Neuronal stem cell (in vitro differentiated cells): Measurements from ENCODE around the gene TRIM46.

Source experiments
- DNase-seq: peaks from one replicate; pipeline ENCODE4 v3.0.0-alpha.2; 2013; ENCODE audit warnings: low spot score
- H2AFZ ChIP-seq: one replicate; pipeline ENCODE4 v1.6.1; 2013; ENCODE audit warnings: mild to moderate bottlenecking, low read length, inconsistent platforms
- H2AK5ac ChIP-seq: 2 replicates; pipeline ENCODE4 v1.6.1; 2013; ENCODE audit warnings: low read depth, mild to moderate bottlenecking, inconsistent platforms, low read length, moderate library complexity, mixed read lengths
- H2BK120ac ChIP-seq: 2 replicates; pipeline ENCODE4 v1.6.1; 2013; ENCODE audit warnings: low read depth, mild to moderate bottlenecking, inconsistent platforms, low read length, moderate library complexity, mixed read lengths
- H2BK12ac ChIP-seq: one replicate; pipeline ENCODE4 v1.6.1; 2013; ENCODE audit warnings: low read length, inconsistent platforms
- H2BK15ac ChIP-seq: 2 replicates; pipeline ENCODE4 v1.6.1; 2013; ENCODE audit warnings: mild to moderate bottlenecking, low read length, inconsistent platforms, mixed read lengths
- H2BK5ac ChIP-seq: one replicate; pipeline ENCODE4 v1.6.1; 2013; ENCODE audit warnings: inconsistent platforms, mild to moderate bottlenecking, low read length, moderate library complexity
- H3K14ac ChIP-seq: one replicate; pipeline ENCODE4 v1.6.1; 2013; ENCODE audit warnings: low read length, inconsistent platforms
- H3K18ac ChIP-seq: 2 replicates; pipeline ENCODE4 v1.6.1; 2013; ENCODE audit warnings: low read length, inconsistent platforms
- H3K23ac ChIP-seq: 2 replicates; pipeline ENCODE4 v1.6.1; 2013; ENCODE audit warnings: low read depth, mild to moderate bottlenecking, mixed read lengths, low read length, inconsistent platforms; ENCODE audit not compliant: poor library complexity
- H3K27ac ChIP-seq: replicated peaks from 3 replicates; pipeline ENCODE4 v1.5.1; 2013; ENCODE audit warnings: low read length, inconsistent platforms
- H3K27me3 ChIP-seq, 3 experiments: 2 replicates each; pipeline ENCODE4 v1.6.1; 2013; ENCODE audit warnings: low read length in 3 of 3, mild to moderate bottlenecking in 2 of 3, inconsistent platforms in 1 of 3, low read depth in 1 of 3, mixed read lengths in 1 of 3, moderate library complexity in 1 of 3; ENCODE audit not compliant: control insufficient read depth in 3 of 3, insufficient read depth in 3 of 3
- H3K36me3 ChIP-seq, 2 donors: replicated peaks in 1 of 2; 2 replicates each; pipeline ENCODE4 v1.6.1; 2013; ENCODE audit warnings: low read length in 2 of 2; ENCODE audit not compliant: control insufficient read depth in 2 of 2, insufficient read depth in 2 of 2
- H3K4ac ChIP-seq: 2 replicates; pipeline ENCODE4 v1.6.1; 2013; ENCODE audit warnings: inconsistent platforms, mild to moderate bottlenecking, low read length, moderate library complexity
- H3K4me1 ChIP-seq, 2 donors: 1 replicate in 1 of 2; 2 replicates in 1 of 2; pipeline ENCODE4 v1.6.1; 2013; ENCODE audit warnings: low read length in 2 of 2, low read depth in 1 of 2; ENCODE audit not compliant: control insufficient read depth in 2 of 2, insufficient read depth in 1 of 2
- H3K4me2 ChIP-seq: one replicate; pipeline ENCODE4 v1.6.1; 2013; ENCODE audit warnings: mild to moderate bottlenecking, low read length, inconsistent platforms; ENCODE audit not compliant: insufficient read depth, poor library complexity, severe bottlenecking
- H3K4me3 ChIP-seq, 2 donors: 2 replicates each; pipeline ENCODE4 v1.5.1; 2013; ENCODE audit warnings: low read length in 2 of 2, mild to moderate bottlenecking in 2 of 2, inconsistent platforms in 1 of 2, moderate library complexity in 1 of 2
- H3K79me1 ChIP-seq: one replicate; pipeline ENCODE4 v1.6.1; 2013; ENCODE audit warnings: low read depth, mild to moderate bottlenecking, inconsistent platforms, low read length, moderate library complexity
- H3K9ac ChIP-seq: one replicate; pipeline ENCODE4 v1.6.1; 2013; ENCODE audit warnings: mild to moderate bottlenecking, low read depth, low read length, inconsistent platforms; ENCODE audit not compliant: poor library complexity
- H3K9me3 ChIP-seq, 2 donors: replicated peaks in 1 of 2; 2 replicates each; pipeline versions ENCODE3 to v1.6.1; 2013; ENCODE audit warnings: low read length in 2 of 2, mild to moderate bottlenecking in 2 of 2, inconsistent platforms in 1 of 2, low read depth in 1 of 2, mixed read lengths in 1 of 2, moderate library complexity in 1 of 2; ENCODE audit not compliant: control insufficient read depth in 2 of 2, insufficient read depth in 1 of 2
- H4K8ac ChIP-seq: one replicate; pipeline ENCODE4 v1.6.1; 2013; ENCODE audit warnings: low read depth, mild to moderate bottlenecking, inconsistent platforms, low read length, moderate library complexity
- H4K91ac ChIP-seq: one replicate; pipeline ENCODE4 v1.6.1; 2013; ENCODE audit warnings: low read length, low read depth, mild to moderate bottlenecking, inconsistent platforms; ENCODE audit not compliant: poor library complexity
- WGBS, 2 donors: extraction: QIAGEN DNeasy Blood & Tissue Kit; methylation state at CpG; one replicate each; pipeline ENCODE4 v1.1.7; 2013; ENCODE audit warnings: missing lambda C conversion rate in 2 of 2, mixed read lengths in 1 of 2; ENCODE audit not compliant: insufficient read length in 2 of 2, insufficient replicate concordance in 1 of 2; ENCODE audit errors: extremely low coverage in 2 of 2; 5-methylcytosine and 5-hydroxymethylcytosine counted together

Gene TRIM46

DNA sequence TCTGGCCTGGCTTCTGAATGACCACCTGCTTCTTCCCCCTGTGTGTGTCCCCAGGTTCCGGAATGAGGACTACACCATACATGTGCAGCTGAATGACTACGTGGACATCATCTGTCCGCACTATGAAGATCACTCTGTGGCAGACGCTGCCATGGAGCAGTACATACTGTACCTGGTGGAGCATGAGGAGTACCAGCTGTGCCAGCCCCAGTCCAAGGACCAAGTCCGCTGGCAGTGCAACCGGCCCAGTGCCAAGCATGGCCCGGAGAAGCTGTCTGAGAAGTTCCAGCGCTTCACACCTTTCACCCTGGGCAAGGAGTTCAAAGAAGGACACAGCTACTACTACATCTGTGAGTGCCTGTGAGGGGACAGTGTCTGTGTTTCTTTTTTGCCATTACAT lies 42.4 kb upstream of the TRIM46 start:
- no peak overlapping the region for H2AK5ac ChIP-seq
- no peak overlapping the region for H3K27ac ChIP-seq
- H3K18ac ChIP-seq = no peak overlapping the region
- H3K4me2 ChIP-seq = no peak overlapping the region
- peaks cover 0 to 2% of the 10 kb centered on the region in 2 donors for H3K9me3 ChIP-seq
- no peak overlapping the region for H2BK12ac ChIP-seq
- no peak overlapping the region for H3K23ac ChIP-seq
- no CpG with 5 or more reads among the region's 8 CpGs for WGBS, 2 donors
- peaks cover 5 to 41% (median 37%) of the 10 kb centered on the region in 3 experiments for H3K27me3 ChIP-seq
- peaks cover 33 to 41% of the 10 kb centered on the region in 2 donors for H3K4me1 ChIP-seq
- no peak overlapping the region for H2BK120ac ChIP-seq
- no peak overlapping the region for H3K4ac ChIP-seq
- H3K14ac ChIP-seq = peak overlapping the region; percentile 41
- DNase-seq = no peak
- H2BK5ac ChIP-seq = no peak overlapping the region
- H3K4me3 ChIP-seq = peak overlapping the region in 1 of 2 donors; percentile 11
- H2BK15ac ChIP-seq = no peak overlapping the region
- H4K8ac ChIP-seq = no peak overlapping the region
- peaks cover 0 to 5% of the 10 kb centered on the region in 2 donors for H3K36me3 ChIP-seq
- H3K79me1 ChIP-seq = no peaks in the 10 kb centered on the region
- H4K91ac ChIP-seq = no peak overlapping the region
- H2AFZ ChIP-seq = no peak overlapping the region
- H3K9ac ChIP-seq = peak overlapping the region; percentile 61

DNA sequence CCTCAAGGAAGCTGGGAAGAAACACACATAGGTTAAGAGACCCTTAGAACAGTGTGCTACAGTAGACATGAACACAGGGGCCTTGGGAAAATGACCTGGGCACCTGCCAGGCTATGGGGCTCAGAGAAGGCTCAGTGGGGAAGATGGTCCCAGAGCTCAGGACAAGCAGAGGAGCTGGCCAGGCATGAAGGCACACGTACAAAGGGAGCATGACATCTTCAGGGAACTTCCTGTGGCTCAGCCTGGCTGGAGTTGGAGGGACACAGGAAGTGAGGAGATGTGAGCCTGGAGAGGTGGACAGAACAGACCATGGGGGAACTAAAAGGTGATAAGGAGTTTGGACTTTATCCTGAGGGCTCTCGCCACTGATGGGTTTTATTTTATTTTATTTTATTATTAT lies 41.8 kb upstream of the TRIM46 start:
- peaks cover 31 to 37% of the 10 kb centered on the region in 2 donors for H3K4me1 ChIP-seq
- no peak overlapping the region for H4K91ac ChIP-seq
- H2BK5ac ChIP-seq = no peak overlapping the region
- H2BK120ac ChIP-seq = no peak overlapping the region
- no CpG with 5 or more reads among the region's 2 CpGs for WGBS, 2 donors
- no peak overlapping the region for H3K18ac ChIP-seq
- DNase-seq = no peak
- H2BK12ac ChIP-seq = no peak overlapping the region
- H3K4me3 ChIP-seq = no peak overlapping the region
- H3K4ac ChIP-seq = no peak overlapping the region
- no peak overlapping the region for H3K23ac ChIP-seq
- H3K9me3 ChIP-seq = peaks cover 0 to 2% of the 10 kb centered on the region in 2 donors
- H2BK15ac ChIP-seq = no peak overlapping the region
- no peak overlapping the region for H3K14ac ChIP-seq
- H2AK5ac ChIP-seq = no peak overlapping the region
- no peaks in the 10 kb centered on the region for H3K79me1 ChIP-seq
- no peak overlapping the region for H3K27ac ChIP-seq
- H3K9ac ChIP-seq = no peak overlapping the region
- no peak overlapping the region for H3K4me2 ChIP-seq
- peaks cover 5 to 36% (median 31%) of the 10 kb centered on the region in 3 experiments for H3K27me3 ChIP-seq
- no peak overlapping the region for H2AFZ ChIP-seq
- no peak overlapping the region for H4K8ac ChIP-seq
- H3K36me3 ChIP-seq = peaks cover 0 to 5% of the 10 kb centered on the region in 2 donors

DNA sequence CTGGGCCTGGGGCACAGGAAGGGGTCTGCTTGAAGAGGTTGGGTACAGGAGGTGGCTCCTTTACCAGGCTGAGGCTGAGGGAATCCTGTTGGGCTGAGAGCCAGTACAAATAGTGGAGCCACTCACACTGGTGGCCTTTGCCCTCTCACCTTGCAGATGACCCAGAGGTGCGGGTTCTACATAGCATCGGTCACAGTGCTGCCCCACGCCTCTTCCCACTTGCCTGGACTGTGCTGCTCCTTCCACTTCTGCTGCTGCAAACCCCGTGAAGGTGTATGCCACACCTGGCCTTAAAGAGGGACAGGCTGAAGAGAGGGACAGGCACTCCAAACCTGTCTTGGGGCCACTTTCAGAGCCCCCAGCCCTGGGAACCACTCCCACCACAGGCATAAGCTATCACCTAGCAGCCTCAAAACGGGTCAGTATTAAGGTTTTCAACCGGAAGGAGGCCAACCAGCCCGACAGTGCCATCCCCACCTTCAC lies 39.8 kb upstream of the TRIM46 start:
- no peak for DNase-seq
- no peak overlapping the region for H2BK5ac ChIP-seq

DNA sequence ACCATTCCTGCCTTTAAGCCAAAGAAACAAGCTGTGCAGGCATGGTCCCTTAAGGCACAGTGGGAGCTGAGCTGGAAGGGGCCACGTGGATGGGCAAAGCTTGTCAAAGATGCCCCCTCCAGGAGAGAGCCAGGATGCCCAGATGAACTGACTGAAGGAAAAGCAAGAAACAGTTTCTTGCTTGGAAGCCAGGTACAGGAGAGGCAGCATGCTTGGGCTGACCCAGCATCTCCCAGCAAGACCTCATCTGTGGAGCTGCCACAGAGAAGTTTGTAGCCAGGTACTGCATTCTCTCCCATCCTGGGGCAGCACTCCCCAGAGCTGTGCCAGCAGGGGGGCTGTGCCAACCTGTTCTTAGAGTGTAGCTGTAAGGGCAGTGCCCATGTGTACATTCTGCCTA lies 39.3 kb upstream of the TRIM46 start:
- Histone ChIP-seq H3K27ac (no peak overlapping the region), H2AFZ (no peak overlapping the region), H2BK5ac (no peak overlapping the region), H3K9ac (peak overlapping the region; percentile 51), H3K79me1 (peaks cover 1% of the 10 kb centered on the region), H3K9me3 (peaks cover 0 to 2% of the 10 kb centered on the region in 2 donors), H4K91ac (no peak overlapping the region), H3K4me1 (peaks cover 19 to 21% of the 10 kb centered on the region in 2 donors), H4K8ac (no peak overlapping the region), H3K4me2 (no peak overlapping the region), H2BK12ac (no peak overlapping the region), H3K27me3 (peaks cover 0 to 13% (median 8%) of the 10 kb centered on the region in 3 experiments), H2AK5ac (peak overlapping the region; percentile 44), H3K14ac (no peak overlapping the region), H3K4ac (no peak overlapping the region), H3K23ac (no peak overlapping the region), H3K36me3 (peaks cover 12 to 17% of the 10 kb centered on the region in 2 donors), H3K18ac (no peak overlapping the region), H2BK120ac (no peak overlapping the region), H2BK15ac (no peak overlapping the region), H3K4me3 (peak overlapping the region in 1 of 2 donors; percentile 99)
- WGBS, 2 donors = no CpG with 5 or more reads among the region's 1 CpG
- DNase-seq = no peak

More for the DNA sequence above, 39.8 kb upstream of the TRIM46 start:
- Histone ChIP-seq H3K23ac (no peak overlapping the region), H2AFZ (no peak overlapping the region), H3K79me1 (peaks cover 1% of the 10 kb centered on the region), H3K18ac (no peak overlapping the region), H3K36me3 (peaks cover 12 to 14% of the 10 kb centered on the region in 2 donors), H2AK5ac (peak overlapping the region; percentile 48), H3K27ac (no peak overlapping the region), H3K27me3 (peaks cover 0 to 17% (median 13%) of the 10 kb centered on the region in 3 experiments), H3K4me1 (peaks cover 23 to 25% of the 10 kb centered on the region in 2 donors), H3K14ac (no peak overlapping the region), H3K4me3 (peak overlapping the region in 1 of 2 donors; percentile 2), H3K9me3 (peaks cover 0 to 2% of the 10 kb centered on the region in 2 donors), H2BK12ac (no peak overlapping the region), H3K9ac (no peak overlapping the region), H4K91ac (no peak overlapping the region), H3K4me2 (no peak overlapping the region), H3K4ac (no peak overlapping the region), H4K8ac (no peak overlapping the region), H2BK120ac (no peak overlapping the region), H2BK15ac (no peak overlapping the region)
- WGBS, 2 donors = no CpG with 5 or more reads among the region's 7 CpGs
